ENCODE results near the gene CKAP2L. TPM values are rescaled to one million over a fixed set of nuclear protein-coding genes. Genes with fewer than 3 reads are reported as not detected.

CKAP2L gene
- total and polyA plus RNA-seq, 2 donors (not counting 3 experiments of a cell fraction or from before 2014, with no cell fraction given) = 3.4 to 30.7 TPM

- CTCF ChIA-PET = interaction anchor here (0.6 to 1.7 kb wide), 5 partner anchors 10 to 164 kb away, joined by 3 to 6 read pairs (median 3); no protein-coding TSS in a partner anchor
These were observed 30.4 kb upstream of the CKAP2L start for GRCh38 chr2:112794841-112795240.

More at GRCh38 chr2:112794841-112795240, 30.4 kb upstream of the CKAP2L start:
- dilution Hi-C loops (cut with MboI; ENCODE audit: extremely low pct_ligation_motif_present, low sequenced_read_pairs) = no loop called here
- no peak overlapping the region for H3K9ac ChIP-seq (replicated peaks; ENCODE audit: extremely low read depth, insufficient read depth, low read length)
- TF ChIP-seq, protein P1, sequence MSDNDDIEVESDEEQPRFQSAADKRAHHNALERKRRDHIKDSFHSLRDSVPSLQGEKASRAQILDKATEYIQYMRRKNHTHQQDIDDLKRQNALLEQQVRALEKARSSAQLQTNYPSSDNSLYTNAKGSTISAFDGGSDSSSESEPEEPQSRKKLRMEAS (IDR thresholded peaks at IDR 0.05; ENCODE audit: insufficient read depth, insufficient read length) = no peak
- TF ChIP-seq POLR2AphosphoS5 (IDR thresholded peaks at IDR 0.05; ENCODE audit: insufficient read depth, low read depth, low read length) (no peak), JUN (IDR thresholded peaks at IDR 0.05; ENCODE audit: borderline replicate concordance, insufficient read depth, insufficient read length, low read depth) (no peak), POLR2A (IDR thresholded peaks at IDR 0.05; ENCODE audit: low read depth, low read length) (no peak), MYC (IDR thresholded peaks at IDR 0.05; ENCODE audit: low read depth, low read length) (no peak), FOS (IDR thresholded peaks at IDR 0.05; ENCODE audit: borderline replicate concordance, insufficient read depth, low read length) (no peak), EZH2 (IDR thresholded peaks at IDR 0.05; ENCODE audit: borderline replicate concordance, low read depth, low read length, severe bottlenecking) (no peak), GATA2 (IDR thresholded peaks at IDR 0.05; ENCODE audit: insufficient read depth, insufficient read length, low read depth, low read length) (no peak)
- TF ChIP-seq, protein P2, sequence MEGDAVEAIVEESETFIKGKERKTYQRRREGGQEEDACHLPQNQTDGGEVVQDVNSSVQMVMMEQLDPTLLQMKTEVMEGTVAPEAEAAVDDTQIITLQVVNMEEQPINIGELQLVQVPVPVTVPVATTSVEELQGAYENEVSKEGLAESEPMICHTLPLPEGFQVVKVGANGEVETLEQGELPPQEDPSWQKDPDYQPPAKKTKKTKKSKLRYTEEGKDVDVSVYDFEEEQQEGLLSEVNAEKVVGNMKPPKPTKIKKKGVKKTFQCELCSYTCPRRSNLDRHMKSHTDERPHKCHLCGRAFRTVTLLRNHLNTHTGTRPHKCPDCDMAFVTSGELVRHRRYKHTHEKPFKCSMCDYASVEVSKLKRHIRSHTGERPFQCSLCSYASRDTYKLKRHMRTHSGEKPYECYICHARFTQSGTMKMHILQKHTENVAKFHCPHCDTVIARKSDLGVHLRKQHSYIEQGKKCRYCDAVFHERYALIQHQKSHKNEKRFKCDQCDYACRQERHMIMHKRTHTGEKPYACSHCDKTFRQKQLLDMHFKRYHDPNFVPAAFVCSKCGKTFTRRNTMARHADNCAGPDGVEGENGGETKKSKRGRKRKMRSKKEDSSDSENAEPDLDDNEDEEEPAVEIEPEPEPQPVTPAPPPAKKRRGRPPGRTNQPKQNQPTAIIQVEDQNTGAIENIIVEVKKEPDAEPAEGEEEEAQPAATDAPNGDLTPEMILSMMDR (IDR thresholded peaks at IDR 0.05; ENCODE audit: extremely low read depth in 1 of 2, insufficient read depth in 1 of 2, low read depth in 1 of 2, low read length in 2 of 2) = no peak
- BruUV-seq (replicated peaks) = no TSS peak
- DNase-seq (ENCODE audit: low read depth, low spot score) (no peak), FAIRE-seq (no peak)
- peaks cover 16% of the 10 kb centered on the region for H3K4me1 ChIP-seq (ENCODE audit: control insufficient read depth, extremely low read depth, insufficient read depth, low read length)
- H3K27ac ChIP-seq (ENCODE audit: insufficient read depth, low read depth, low read length) = no peak overlapping the region
- no peak overlapping the region for H3K4me3 ChIP-seq (replicated peaks in 1 of 3; ENCODE audit: insufficient read depth in 1 of 3, low read depth in 1 of 3, low read length in 3 of 3)
- H3K36me3 ChIP-seq (ENCODE audit: control insufficient read depth in 2 of 2, extremely low read depth in 1 of 2, insufficient read depth in 2 of 2, low read length in 2 of 2) = no peaks in the 10 kb centered on the region
- POLR2A ChIA-PET = no interaction called here
- H3K79me2 ChIP-seq (ENCODE audit: control insufficient read depth, insufficient read depth, low read length) = no peaks in the 10 kb centered on the region
- H3K9me3 ChIP-seq (replicated peaks; ENCODE audit: control insufficient read depth, insufficient read depth, low read length) = no peaks in the 10 kb centered on the region
- H4K20me1 ChIP-seq (replicated peaks; ENCODE audit: control insufficient read depth, extremely low read depth, insufficient read depth, low read length) = no peaks in the 10 kb centered on the region
- H3K4me2 ChIP-seq (ENCODE audit: insufficient read depth, low read length) = no peak overlapping the region
- intact Hi-C loops (cut with micrococcal nuclease) = loop anchor here (1.0 kb wide), 1 partner anchor 17 kb away; no protein-coding TSS in a partner anchor
- H2AFZ ChIP-seq (ENCODE audit: low read depth, low read length) = no peak overlapping the region
- H3K9me1 ChIP-seq (replicated peaks; ENCODE audit: control insufficient read depth, extremely low read depth, insufficient read depth, low read length) = no peaks in the 10 kb centered on the region
- H3K27me3 ChIP-seq (ENCODE audit: control insufficient read depth in 2 of 2, insufficient read depth in 2 of 2, low read length in 2 of 2) = no peaks in the 10 kb centered on the region

Data from endothelial cell of umbilical vein (primary cell).